ENCODE data around the gene HMGXB4. TPM values are rescaled to one million over a fixed set of nuclear protein-coding genes. Genes with fewer than 3 reads are reported as not detected.
A peak's percentile ranks its signal among the peaks of the same experiment; 100 is the strongest.

The HMGXB4 gene
- total and polyA plus RNA-seq, 9 donors: 14.8 to 23.9 (median 20.0) TPM

DNA sequence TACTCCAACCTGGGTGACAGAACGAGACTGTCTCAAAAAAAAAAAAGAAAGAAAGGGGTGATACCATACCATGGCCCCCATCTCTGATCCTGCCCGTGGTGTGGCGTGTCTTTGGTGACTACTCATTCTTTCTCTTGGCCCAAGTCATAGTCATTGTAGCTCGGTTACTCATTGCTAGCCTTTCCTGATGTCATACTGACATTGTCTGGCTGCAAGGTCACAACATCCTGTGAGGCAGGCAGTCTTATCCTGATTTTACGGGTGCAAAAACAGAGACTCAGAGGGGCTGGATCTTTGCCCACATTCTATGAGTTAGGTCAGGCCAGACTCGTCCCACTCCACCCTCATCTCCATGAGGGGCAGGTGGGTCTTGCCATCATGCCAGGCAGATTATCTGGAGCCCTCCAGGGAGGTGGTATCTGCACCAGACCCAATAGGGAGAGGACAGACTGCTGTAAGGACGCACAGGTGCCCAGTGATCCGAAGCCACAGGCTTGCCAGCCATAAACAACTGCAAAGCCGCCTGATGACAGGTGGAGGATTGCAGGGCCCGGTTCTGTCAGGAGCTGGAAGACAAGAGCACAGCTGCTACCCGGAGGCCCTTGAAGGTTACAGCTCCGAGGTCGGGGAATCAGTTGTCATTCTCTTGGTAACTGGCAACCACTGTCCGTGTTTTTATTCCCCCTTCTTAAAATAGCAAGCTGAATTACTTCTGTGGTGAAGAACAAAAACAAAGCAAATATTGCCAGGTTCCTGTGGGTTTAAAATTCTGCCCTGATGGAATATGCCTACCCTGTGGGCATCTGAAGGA, 56.2 kb downstream of the HMGXB4 start:
- no peak for TF ChIP-seq EP300 (IDR thresholded peaks at IDR 0.05)
- TF ChIP-seq POLR2A (IDR thresholded peaks at IDR 0.05): no peak
- TF ChIP-seq, protein P1, sequence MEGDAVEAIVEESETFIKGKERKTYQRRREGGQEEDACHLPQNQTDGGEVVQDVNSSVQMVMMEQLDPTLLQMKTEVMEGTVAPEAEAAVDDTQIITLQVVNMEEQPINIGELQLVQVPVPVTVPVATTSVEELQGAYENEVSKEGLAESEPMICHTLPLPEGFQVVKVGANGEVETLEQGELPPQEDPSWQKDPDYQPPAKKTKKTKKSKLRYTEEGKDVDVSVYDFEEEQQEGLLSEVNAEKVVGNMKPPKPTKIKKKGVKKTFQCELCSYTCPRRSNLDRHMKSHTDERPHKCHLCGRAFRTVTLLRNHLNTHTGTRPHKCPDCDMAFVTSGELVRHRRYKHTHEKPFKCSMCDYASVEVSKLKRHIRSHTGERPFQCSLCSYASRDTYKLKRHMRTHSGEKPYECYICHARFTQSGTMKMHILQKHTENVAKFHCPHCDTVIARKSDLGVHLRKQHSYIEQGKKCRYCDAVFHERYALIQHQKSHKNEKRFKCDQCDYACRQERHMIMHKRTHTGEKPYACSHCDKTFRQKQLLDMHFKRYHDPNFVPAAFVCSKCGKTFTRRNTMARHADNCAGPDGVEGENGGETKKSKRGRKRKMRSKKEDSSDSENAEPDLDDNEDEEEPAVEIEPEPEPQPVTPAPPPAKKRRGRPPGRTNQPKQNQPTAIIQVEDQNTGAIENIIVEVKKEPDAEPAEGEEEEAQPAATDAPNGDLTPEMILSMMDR (IDR thresholded peaks at IDR 0.05): no peak
- H3K4me3 ChIP-seq: no peak overlapping the region
- intact Hi-C loops (cut with DNase I): no loop called here
- H3K9me3 ChIP-seq: no peaks in the 10 kb centered on the region
- H3K27me3 ChIP-seq: no peaks in the 10 kb centered on the region
- no peaks in the 10 kb centered on the region for H3K36me3 ChIP-seq
- peaks cover 10% of the 10 kb centered on the region for H3K4me1 ChIP-seq (ENCODE audit: insufficient read depth)
- H3K27ac ChIP-seq: no peak overlapping the region
- peak in 2 of 5 donors; percentile 23 to 38 for DNase-seq
- WGBS, 3 donors: 27 to 43% (median 32%) methylated on average over 14 of the region's 14 CpGs

DNA sequence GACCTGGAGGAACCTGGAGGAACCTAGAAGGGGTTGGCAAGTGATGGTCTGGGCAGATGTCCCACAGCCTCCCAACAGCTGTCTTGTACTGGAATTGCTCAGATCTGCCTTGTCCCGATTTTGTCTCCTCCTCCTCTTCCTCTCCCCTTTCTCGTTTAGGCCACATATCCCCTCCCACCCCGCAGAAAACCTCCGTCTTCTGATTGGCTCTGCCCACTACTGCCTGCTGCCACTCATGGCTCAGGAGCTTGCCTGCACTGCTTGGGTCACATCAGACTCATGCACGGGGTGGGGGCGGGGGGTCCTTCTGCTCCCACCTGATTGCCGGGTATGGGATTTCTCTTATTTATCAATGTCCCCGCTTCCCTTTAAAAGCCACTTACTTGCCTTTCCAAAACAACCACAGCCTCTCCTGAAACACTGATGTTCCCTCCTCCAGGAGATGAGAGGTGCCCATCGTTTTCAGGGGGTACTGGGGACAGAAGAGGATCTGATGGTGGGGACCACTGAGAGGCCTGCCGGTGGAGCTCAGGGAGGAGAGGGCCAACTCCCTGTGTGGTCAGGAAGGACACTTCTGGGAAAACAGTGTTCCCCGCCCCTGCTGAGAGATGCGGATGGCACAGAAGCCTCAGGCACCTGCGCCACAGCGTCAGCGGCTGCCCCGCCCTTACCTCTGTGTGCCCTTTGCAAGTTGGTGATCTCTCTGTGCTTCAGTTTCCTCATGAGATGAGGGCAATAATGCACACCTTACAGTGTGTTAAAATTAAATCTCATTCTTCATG, 57.1 kb downstream of the HMGXB4 start:
- Histone ChIP-seq H3K27me3 (no peaks in the 10 kb centered on the region), H3K27ac (no peak overlapping the region)

GRCh38 chr22:35315141-35315854, 58.0 kb downstream of the HMGXB4 start:
- TF ChIP-seq, protein P1 (IDR thresholded peaks at IDR 0.05): no peak
- TF ChIP-seq POLR2A (IDR thresholded peaks at IDR 0.05) (no peak), EP300 (IDR thresholded peaks at IDR 0.05) (no peak)
- Histone ChIP-seq H3K27ac (no peak overlapping the region), H3K4me3 (no peak overlapping the region), H3K27me3 (no peaks in the 10 kb centered on the region), H3K4me1 (ENCODE audit: insufficient read depth) (peaks cover 10% of the 10 kb centered on the region), H3K9me3 (no peaks in the 10 kb centered on the region), H3K36me3 (no peaks in the 10 kb centered on the region)
- peak in 2 of 5 donors; percentile 15 to 31 for DNase-seq
- intact Hi-C loops (cut with DNase I): no loop called here
- WGBS, 3 donors: 88 to 93% (median 91%) methylated on average over 12 of the region's 12 CpGs

More for the DNA sequence above, 57.1 kb downstream of the HMGXB4 start:
- H3K4me3 ChIP-seq: no peak overlapping the region
- DNase-seq: peak in 2 of 5 donors; percentile 13 to 28
- intact Hi-C loops (cut with DNase I): no loop called here
- TF ChIP-seq EP300 (IDR thresholded peaks at IDR 0.05): no peak
- TF ChIP-seq, protein P1 (IDR thresholded peaks at IDR 0.05): no peak
- no peak for TF ChIP-seq POLR2A (IDR thresholded peaks at IDR 0.05)
- no peaks in the 10 kb centered on the region for H3K36me3 ChIP-seq
- H3K4me1 ChIP-seq (ENCODE audit: insufficient read depth): peaks cover 10% of the 10 kb centered on the region
- no peaks in the 10 kb centered on the region for H3K9me3 ChIP-seq
- 73 to 77% (median 76%) methylated on average over 16 of the region's 16 CpGs for WGBS, 3 donors
